HEK293 (cell line): ENCODE measurements around the gene MICAL3.
A peak's percentile ranks its signal among the peaks of the same experiment; 100 is the strongest.

Experiments used
- CTCF ChIA-PET: fragments of 350-600 bp; formaldehyde crosslinking; extraction: SDS; loops from one replicate; lab custom pipeline; 2021; ENCODE audit warnings: antibody characterized with exemption; lab: Yijun Ruan, JAX
- POLR2A ChIA-PET: fragments of 300-600 bp; formaldehyde crosslinking; extraction: SDS; loops from one replicate; lab custom pipeline; 2020; ENCODE audit warnings: antibody characterized with exemption, inconsistent platforms; lab: Yijun Ruan, JAX
- H3K27ac ChIP-seq: fragments of 200-500 bp; sonication (Bioruptor generic); 2 replicates; pipeline ENCODE4 v1.5.1; 2014; ENCODE audit warnings: low read depth, low read length, control low read depth, inconsistent platforms; ENCODE audit errors: extremely low read depth
- H3K36me3 ChIP-seq, 2 experiments: fragments of 200-500 bp in 1 of 2; sonication (Bioruptor generic) in 1 of 2; 1 replicate in 1 of 2; 2 replicates in 1 of 2; pipeline ENCODE4 v1.5.1; 2014 to 2017; ENCODE audit warnings: inconsistent platforms in 2 of 2, low read length in 2 of 2; ENCODE audit not compliant: control insufficient read depth in 2 of 2, insufficient read depth in 1 of 2
- H3K4me1 ChIP-seq: fragments of 200-500 bp; sonication (Bioruptor generic); 2 replicates; pipeline ENCODE4 v1.5.1; 2014; ENCODE audit warnings: mild to moderate bottlenecking, low read length, inconsistent platforms; ENCODE audit not compliant: control insufficient read depth, insufficient read depth
- H3K4me3 ChIP-seq: 2 replicates; pipeline ENCODE4 v1.5.1; 2011; ENCODE audit warnings: low read depth, mild to moderate bottlenecking, control low read depth, low read length, moderate library complexity
- H3K9me3 ChIP-seq: fragments of 200-500 bp; sonication (Bioruptor generic); 2 replicates; pipeline ENCODE4 v1.5.1; 2014; ENCODE audit warnings: low read depth, low read length, inconsistent platforms; ENCODE audit not compliant: control insufficient read depth, insufficient read depth
- GLIS1 ChIP-seq: fragments of 450-650 bp; formaldehyde crosslinking; IDR thresholded peaks from 2 replicates; pipeline ENCODE4 v1.5.1; 2016; ENCODE audit warnings: missing biosample characterization, missing genetic modification characterization
- KLF10 ChIP-seq: fragments of 450-650 bp; IDR thresholded peaks from 2 replicates; pipeline ENCODE4 v1.5.1; 2018; ENCODE audit warnings: missing biosample characterization, mild to moderate bottlenecking, missing genetic modification characterization
- KLF9 ChIP-seq: fragments of 450-650 bp; formaldehyde crosslinking; IDR thresholded peaks from 2 replicates; pipeline ENCODE4 v1.5.1; 2016; ENCODE audit warnings: missing biosample characterization, missing genetic modification characterization, low read depth
- SCRT1 ChIP-seq: fragments of 450-650 bp; formaldehyde crosslinking; IDR thresholded peaks from 2 replicates; pipeline ENCODE4 v1.5.1; 2016; ENCODE audit warnings: missing biosample characterization, missing genetic modification characterization, borderline replicate concordance
- TCF7L2 ChIP-seq: IDR thresholded peaks from 2 replicates; pipeline ENCODE4 v1.6.1; 2011; ENCODE audit warnings: low read depth, mild to moderate bottlenecking, inconsistent platforms, low read length, moderate library complexity, borderline replicate concordance
- ZBTB17 ChIP-seq: fragments of 450-650 bp; formaldehyde crosslinking; IDR thresholded peaks from 2 replicates; pipeline ENCODE4 v1.5.1; 2016; ENCODE audit warnings: missing biosample characterization, missing genetic modification characterization
- ZEB2 ChIP-seq: fragments of 450-650 bp; formaldehyde crosslinking; IDR thresholded peaks from 2 replicates; pipeline ENCODE4 v1.5.1; 2016; ENCODE audit warnings: missing biosample characterization, missing genetic modification characterization
- ZFP41 ChIP-seq: fragments of 450-650 bp; formaldehyde crosslinking; IDR thresholded peaks from 2 replicates; pipeline ENCODE4 v1.5.1; 2016; ENCODE audit warnings: missing biosample characterization, missing genetic modification characterization, borderline replicate concordance
- ZIC2 ChIP-seq: fragments of 450-650 bp; formaldehyde crosslinking; IDR thresholded peaks from 2 replicates; pipeline ENCODE4 v1.5.1; 2016; ENCODE audit warnings: missing biosample characterization, missing genetic modification characterization
- ZNF132 ChIP-seq: fragments of 450-650 bp; formaldehyde crosslinking; IDR thresholded peaks from 2 replicates; pipeline ENCODE4 v1.5.1; 2017; ENCODE audit warnings: missing biosample characterization, missing genetic modification characterization, borderline replicate concordance
- ZNF138 ChIP-seq: fragments of 450-650 bp; formaldehyde crosslinking; IDR thresholded peaks from 2 replicates; pipeline ENCODE4 v1.5.1; 2016; ENCODE audit warnings: missing biosample characterization, missing genetic modification characterization, borderline replicate concordance
- ZNF2 ChIP-seq: fragments of 450-650 bp; formaldehyde crosslinking; IDR thresholded peaks from 2 replicates; pipeline ENCODE4 v1.5.1; 2016; ENCODE audit warnings: missing biosample characterization, missing genetic modification characterization
- ZNF394 ChIP-seq: fragments of 450-650 bp; formaldehyde crosslinking; IDR thresholded peaks from 2 replicates; pipeline ENCODE4 v1.5.1; 2016; ENCODE audit warnings: missing biosample characterization, missing genetic modification characterization, mild to moderate bottlenecking, moderate library complexity, borderline replicate concordance
- ZNF501 ChIP-seq: fragments of 450-650 bp; formaldehyde crosslinking; IDR thresholded peaks from 2 replicates; pipeline ENCODE4 v1.5.1; 2016; ENCODE audit warnings: missing biosample characterization, missing genetic modification characterization
- ZNF521 ChIP-seq: fragments of 450-650 bp; formaldehyde crosslinking; IDR thresholded peaks from 2 replicates; pipeline ENCODE4 v1.5.1; 2017; ENCODE audit warnings: missing biosample characterization, mild to moderate bottlenecking, missing genetic modification characterization
- ZNF701 ChIP-seq: fragments of 450-650 bp; formaldehyde crosslinking; IDR thresholded peaks from 2 replicates; pipeline ENCODE4 v1.5.1; 2016; ENCODE audit warnings: missing biosample characterization, missing genetic modification characterization
- ZNF776 ChIP-seq: fragments of 450-650 bp; formaldehyde crosslinking; IDR thresholded peaks from 2 replicates; pipeline ENCODE4 v1.5.0; 2017; ENCODE audit warnings: missing biosample characterization, missing genetic modification characterization, borderline replicate concordance
- TF ChIP-seq, protein P1 (sequence below): fragments of 450-650 bp; formaldehyde crosslinking; IDR thresholded peaks from 2 replicates; pipeline ENCODE4 v1.5.1; 2016; ENCODE audit warnings: missing biosample characterization, missing genetic modification characterization
- TF ChIP-seq, protein P2 (sequence below): fragments of 450-650 bp; formaldehyde crosslinking; IDR thresholded peaks from 2 replicates; pipeline ENCODE4 v1.5.1; 2016; ENCODE audit warnings: missing biosample characterization, missing genetic modification characterization
- TF ChIP-seq, protein P3 (sequence below): fragments of 450-650 bp; formaldehyde crosslinking; IDR thresholded peaks from 2 replicates; pipeline ENCODE4 v1.5.1; 2017; ENCODE audit warnings: missing biosample characterization, missing genetic modification characterization
- TF ChIP-seq, protein P4 (sequence below): fragments of 450-650 bp; formaldehyde crosslinking; IDR thresholded peaks from 2 replicates; pipeline ENCODE4 v1.5.1; 2016; ENCODE audit warnings: missing biosample characterization, missing genetic modification characterization
- TF ChIP-seq, protein P5 (sequence below): fragments of 450-650 bp; formaldehyde crosslinking; IDR thresholded peaks from 2 replicates; pipeline ENCODE4 v1.5.1; 2016; ENCODE audit warnings: missing biosample characterization, missing genetic modification characterization
- TF ChIP-seq, protein P6 (sequence below): fragments of 450-650 bp; formaldehyde crosslinking; IDR thresholded peaks from 2 replicates; pipeline ENCODE4 v1.5.1; 2016; ENCODE audit warnings: missing biosample characterization, missing genetic modification characterization

The MICAL3 gene

DNA sequence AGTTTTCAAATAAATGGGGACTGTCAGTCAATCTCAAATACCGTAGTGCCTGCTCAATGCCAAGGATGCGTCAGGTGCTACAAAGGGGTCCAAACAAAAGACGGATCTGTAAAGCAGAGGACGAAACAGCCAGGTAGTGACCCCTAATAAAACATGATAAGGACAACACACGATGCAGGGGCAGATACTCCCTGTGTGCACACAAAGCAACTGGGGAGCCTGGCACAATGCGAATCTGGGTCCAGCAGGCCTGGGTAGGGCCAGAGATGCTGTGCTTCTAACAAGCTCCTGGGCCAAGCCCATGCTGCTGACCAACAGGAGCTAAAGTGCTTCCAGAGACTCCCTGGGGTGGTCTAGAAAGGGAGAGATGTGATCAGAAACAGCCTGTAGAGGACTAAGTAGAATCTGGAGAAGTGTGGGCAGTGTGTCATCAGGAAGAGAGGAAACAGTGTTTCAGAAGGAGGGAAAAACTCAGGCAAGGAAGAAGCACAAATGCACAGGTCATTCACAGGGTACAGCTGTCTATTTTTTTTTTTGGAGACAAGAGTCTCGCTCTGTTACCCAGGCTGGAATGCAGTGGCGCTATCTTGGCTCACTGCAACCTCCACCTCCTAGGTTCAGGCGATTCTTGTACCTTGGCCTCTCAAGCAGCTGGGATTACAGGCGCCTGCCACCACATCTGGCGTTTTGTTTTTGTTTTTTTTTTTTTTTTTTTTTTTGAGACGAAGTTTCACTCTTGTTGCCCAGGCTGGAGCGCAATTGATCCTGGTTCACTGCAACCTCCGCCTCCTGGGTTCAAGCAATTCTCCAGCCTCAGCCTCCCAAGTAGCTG is 74.5 kb downstream of the MICAL3 start:
- no peaks in the 10 kb centered on the region; a peak in 1 of 3 replicates for H3K36me3 ChIP-seq
- no peak overlapping the region; the same call in 1 of the 2 replicates for H3K27ac ChIP-seq
- no peak overlapping the region for H3K4me3 ChIP-seq
- no peaks in the 10 kb centered on the region for H3K9me3 ChIP-seq
- ChIA-PET CTCF (interaction anchor here (1.0 to 1.7 kb wide), 2 partner anchors 27 to 127 kb away, joined by 4 to 7 read pairs; no protein-coding TSS in a partner anchor), POLR2A (interaction anchor here (0.7 to 1.1 kb wide), 2 partner anchors 18 to 50 kb away, joined by 3 to 5 read pairs; no protein-coding TSS in a partner anchor)
- H3K4me1 ChIP-seq: peaks cover 11% of the 10 kb centered on the region
- TF ChIP-seq, protein P1, sequence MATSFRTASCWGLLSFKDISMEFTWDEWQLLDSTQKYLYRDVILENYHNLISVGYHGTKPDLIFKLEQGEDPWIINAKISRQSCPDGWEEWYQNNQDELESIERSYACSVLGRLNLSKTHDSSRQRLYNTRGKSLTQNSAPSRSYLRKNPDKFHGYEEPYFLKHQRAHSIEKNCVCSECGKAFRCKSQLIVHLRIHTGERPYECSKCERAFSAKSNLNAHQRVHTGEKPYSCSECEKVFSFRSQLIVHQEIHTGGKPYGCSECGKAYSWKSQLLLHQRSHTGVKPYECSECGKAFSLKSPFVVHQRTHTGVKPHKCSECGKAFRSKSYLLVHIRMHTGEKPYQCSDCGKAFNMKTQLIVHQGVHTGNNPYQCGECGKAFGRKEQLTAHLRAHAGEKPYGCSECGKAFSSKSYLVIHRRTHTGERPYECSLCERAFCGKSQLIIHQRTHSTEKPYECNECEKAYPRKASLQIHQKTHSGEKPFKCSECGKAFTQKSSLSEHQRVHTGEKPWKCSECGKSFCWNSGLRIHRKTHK (tag by site-specific recombination): no peak
- TF ChIP-seq ZNF138 (tag by site-specific recombination) (no peak), ZNF701 (tag by site-specific recombination) (no peak), ZFP41 (no peak), KLF9 (tag by site-specific recombination) (no peak), TCF7L2 (no peak), ZBTB17 (tag by site-specific recombination) (peak; percentile 14; the same call in 1 of the 2 replicates), ZNF501 (tag by site-specific recombination) (no peak), KLF10 (tag by site-specific recombination) (no peak), ZNF521 (no peak), SCRT1 (tag by site-specific recombination) (no peak), ZNF2 (tag by site-specific recombination) (no peak), ZNF394 (tag by site-specific recombination) (no peak), ZNF776 (tag by site-specific recombination) (no peak), ZIC2 (tag by site-specific recombination) (peak; percentile 73), GLIS1 (0 out of 2 replicates have a peak, but pooled peaks have one; percentile 6), ZNF132 (tag by site-specific recombination) (no peak), ZEB2 (tag by site-specific recombination) (no peak)
- TF ChIP-seq, protein P2, sequence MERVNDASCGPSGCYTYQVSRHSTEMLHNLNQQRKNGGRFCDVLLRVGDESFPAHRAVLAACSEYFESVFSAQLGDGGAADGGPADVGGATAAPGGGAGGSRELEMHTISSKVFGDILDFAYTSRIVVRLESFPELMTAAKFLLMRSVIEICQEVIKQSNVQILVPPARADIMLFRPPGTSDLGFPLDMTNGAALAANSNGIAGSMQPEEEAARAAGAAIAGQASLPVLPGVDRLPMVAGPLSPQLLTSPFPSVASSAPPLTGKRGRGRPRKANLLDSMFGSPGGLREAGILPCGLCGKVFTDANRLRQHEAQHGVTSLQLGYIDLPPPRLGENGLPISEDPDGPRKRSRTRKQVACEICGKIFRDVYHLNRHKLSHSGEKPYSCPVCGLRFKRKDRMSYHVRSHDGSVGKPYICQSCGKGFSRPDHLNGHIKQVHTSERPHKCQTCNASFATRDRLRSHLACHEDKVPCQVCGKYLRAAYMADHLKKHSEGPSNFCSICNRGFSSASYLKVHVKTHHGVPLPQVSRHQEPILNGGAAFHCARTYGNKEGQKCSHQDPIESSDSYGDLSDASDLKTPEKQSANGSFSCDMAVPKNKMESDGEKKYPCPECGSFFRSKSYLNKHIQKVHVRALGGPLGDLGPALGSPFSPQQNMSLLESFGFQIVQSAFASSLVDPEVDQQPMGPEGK (tag by site-specific recombination): no peak
- TF ChIP-seq, protein P3, sequence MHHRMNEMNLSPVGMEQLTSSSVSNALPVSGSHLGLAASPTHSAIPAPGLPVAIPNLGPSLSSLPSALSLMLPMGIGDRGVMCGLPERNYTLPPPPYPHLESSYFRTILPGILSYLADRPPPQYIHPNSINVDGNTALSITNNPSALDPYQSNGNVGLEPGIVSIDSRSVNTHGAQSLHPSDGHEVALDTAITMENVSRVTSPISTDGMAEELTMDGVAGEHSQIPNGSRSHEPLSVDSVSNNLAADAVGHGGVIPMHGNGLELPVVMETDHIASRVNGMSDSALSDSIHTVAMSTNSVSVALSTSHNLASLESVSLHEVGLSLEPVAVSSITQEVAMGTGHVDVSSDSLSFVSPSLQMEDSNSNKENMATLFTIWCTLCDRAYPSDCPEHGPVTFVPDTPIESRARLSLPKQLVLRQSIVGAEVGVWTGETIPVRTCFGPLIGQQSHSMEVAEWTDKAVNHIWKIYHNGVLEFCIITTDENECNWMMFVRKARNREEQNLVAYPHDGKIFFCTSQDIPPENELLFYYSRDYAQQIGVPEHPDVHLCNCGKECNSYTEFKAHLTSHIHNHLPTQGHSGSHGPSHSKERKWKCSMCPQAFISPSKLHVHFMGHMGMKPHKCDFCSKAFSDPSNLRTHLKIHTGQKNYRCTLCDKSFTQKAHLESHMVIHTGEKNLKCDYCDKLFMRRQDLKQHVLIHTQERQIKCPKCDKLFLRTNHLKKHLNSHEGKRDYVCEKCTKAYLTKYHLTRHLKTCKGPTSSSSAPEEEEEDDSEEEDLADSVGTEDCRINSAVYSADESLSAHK (tag by site-specific recombination): peak; percentile 34; the same call in 1 of the 2 replicates
- TF ChIP-seq, protein P4, sequence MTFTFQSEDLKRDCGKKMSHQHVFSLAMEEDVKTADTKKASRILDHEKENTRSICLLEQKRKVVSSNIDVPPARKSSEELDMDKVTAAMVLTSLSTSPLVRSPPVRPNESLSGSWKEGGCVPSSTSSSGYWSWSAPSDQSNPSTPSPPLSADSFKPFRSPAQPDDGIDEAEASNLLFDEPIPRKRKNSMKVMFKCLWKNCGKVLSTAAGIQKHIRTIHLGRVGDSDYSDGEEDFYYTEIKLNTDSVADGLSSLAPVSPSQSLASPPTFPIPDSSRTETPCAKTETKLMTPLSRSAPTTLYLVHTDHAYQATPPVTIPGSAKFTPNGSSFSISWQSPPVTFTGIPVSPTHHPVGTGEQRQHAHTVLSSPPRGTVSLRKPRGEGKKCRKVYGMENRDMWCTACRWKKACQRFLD (tag by site-specific recombination): no peak
- TF ChIP-seq, protein P5, sequence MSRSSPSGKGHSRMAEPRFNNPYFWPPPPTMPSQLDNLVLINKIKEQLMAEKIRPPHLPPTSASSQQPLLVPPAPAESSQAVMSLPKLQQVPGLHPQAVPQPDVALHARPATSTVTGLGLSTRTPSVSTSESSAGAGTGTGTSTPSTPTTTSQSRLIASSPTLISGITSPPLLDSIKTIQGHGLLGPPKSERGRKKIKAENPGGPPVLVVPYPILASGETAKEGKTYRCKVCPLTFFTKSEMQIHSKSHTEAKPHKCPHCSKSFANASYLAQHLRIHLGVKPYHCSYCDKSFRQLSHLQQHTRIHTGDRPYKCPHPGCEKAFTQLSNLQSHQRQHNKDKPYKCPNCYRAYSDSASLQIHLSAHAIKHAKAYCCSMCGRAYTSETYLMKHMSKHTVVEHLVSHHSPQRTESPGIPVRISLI (tag by site-specific recombination): peak; percentile 76
- TF ChIP-seq, protein P6, sequence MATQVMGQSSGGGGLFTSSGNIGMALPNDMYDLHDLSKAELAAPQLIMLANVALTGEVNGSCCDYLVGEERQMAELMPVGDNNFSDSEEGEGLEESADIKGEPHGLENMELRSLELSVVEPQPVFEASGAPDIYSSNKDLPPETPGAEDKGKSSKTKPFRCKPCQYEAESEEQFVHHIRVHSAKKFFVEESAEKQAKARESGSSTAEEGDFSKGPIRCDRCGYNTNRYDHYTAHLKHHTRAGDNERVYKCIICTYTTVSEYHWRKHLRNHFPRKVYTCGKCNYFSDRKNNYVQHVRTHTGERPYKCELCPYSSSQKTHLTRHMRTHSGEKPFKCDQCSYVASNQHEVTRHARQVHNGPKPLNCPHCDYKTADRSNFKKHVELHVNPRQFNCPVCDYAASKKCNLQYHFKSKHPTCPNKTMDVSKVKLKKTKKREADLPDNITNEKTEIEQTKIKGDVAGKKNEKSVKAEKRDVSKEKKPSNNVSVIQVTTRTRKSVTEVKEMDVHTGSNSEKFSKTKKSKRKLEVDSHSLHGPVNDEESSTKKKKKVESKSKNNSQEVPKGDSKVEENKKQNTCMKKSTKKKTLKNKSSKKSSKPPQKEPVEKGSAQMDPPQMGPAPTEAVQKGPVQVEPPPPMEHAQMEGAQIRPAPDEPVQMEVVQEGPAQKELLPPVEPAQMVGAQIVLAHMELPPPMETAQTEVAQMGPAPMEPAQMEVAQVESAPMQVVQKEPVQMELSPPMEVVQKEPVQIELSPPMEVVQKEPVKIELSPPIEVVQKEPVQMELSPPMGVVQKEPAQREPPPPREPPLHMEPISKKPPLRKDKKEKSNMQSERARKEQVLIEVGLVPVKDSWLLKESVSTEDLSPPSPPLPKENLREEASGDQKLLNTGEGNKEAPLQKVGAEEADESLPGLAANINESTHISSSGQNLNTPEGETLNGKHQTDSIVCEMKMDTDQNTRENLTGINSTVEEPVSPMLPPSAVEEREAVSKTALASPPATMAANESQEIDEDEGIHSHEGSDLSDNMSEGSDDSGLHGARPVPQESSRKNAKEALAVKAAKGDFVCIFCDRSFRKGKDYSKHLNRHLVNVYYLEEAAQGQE (tag by site-specific recombination): no peak
